GM10266 (cell line): ENCODE results near the gene OR2S2.

ENCODE experiments used
- DNase-seq: peaks from one replicate; pipeline ENCODE4 v3.0.0; 2012; ENCODE audit errors: extremely low spot score
- TF ChIP-seq, protein P1 (sequence below): IDR thresholded peaks from 2 replicates; pipeline ENCODE4 v1.5.1; 2012; ENCODE audit warnings: mild to moderate bottlenecking, low read depth; ENCODE audit not compliant: control insufficient read depth, insufficient read depth; ENCODE audit errors: missing control alignments

OR2S2 gene

DNA sequence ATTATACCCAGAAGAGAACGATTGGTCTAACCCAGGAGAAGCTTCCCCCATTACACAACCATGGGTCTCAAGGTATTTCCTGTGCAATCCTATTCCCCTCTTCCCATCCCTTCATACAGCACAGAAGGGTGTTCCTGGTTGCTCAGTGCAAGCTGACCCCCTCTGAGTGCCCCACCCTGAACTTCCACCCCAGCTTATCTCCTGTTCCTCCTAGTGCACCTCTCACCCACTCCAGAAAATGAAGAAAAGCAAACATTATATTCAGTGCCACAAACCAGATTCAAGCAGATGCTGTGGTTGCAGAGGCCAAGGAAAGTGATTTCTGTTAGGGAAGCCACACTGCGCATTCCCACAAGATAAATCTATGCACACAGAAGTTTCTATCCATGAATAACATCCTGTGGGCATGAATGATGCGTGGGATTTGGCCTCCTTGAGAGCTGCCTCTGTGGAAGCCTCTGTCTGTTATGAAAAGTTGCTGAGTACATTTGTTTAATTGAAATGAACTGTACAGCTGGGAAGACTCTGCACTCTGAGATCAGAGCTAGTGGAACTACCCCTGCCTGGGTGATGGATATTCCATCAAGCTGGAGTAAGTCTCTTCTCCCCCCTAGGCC lies 2.2 kb upstream of the OR2S2 start:
- DNase-seq, result no peak

DNA sequence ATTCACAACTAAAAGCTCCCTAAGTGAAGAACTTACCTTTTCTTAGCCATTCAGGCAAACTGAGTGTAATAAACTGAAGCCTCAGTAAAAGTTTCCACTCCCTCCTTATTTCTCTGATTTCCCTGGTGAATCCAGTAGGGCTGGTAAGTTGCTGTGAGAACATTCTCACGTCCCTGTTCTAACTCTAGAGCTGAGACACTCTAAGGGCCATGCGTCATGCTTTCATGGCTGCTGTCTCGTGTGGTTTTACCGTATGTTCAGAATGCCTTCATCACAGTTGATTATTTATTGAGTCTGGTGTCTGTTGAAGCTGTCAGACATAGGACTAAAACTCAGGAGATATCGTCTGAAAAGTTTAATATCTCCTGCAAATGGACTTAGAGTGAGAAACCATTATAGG lies 1.3 kb downstream of the OR2S2 start:
- DNase-seq, result no peak
- TF ChIP-seq, protein P1, sequence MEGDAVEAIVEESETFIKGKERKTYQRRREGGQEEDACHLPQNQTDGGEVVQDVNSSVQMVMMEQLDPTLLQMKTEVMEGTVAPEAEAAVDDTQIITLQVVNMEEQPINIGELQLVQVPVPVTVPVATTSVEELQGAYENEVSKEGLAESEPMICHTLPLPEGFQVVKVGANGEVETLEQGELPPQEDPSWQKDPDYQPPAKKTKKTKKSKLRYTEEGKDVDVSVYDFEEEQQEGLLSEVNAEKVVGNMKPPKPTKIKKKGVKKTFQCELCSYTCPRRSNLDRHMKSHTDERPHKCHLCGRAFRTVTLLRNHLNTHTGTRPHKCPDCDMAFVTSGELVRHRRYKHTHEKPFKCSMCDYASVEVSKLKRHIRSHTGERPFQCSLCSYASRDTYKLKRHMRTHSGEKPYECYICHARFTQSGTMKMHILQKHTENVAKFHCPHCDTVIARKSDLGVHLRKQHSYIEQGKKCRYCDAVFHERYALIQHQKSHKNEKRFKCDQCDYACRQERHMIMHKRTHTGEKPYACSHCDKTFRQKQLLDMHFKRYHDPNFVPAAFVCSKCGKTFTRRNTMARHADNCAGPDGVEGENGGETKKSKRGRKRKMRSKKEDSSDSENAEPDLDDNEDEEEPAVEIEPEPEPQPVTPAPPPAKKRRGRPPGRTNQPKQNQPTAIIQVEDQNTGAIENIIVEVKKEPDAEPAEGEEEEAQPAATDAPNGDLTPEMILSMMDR, result no peak

More for the DNA sequence above, 2.2 kb upstream of the OR2S2 start:
- TF ChIP-seq, protein P1, result no peak

DNA sequence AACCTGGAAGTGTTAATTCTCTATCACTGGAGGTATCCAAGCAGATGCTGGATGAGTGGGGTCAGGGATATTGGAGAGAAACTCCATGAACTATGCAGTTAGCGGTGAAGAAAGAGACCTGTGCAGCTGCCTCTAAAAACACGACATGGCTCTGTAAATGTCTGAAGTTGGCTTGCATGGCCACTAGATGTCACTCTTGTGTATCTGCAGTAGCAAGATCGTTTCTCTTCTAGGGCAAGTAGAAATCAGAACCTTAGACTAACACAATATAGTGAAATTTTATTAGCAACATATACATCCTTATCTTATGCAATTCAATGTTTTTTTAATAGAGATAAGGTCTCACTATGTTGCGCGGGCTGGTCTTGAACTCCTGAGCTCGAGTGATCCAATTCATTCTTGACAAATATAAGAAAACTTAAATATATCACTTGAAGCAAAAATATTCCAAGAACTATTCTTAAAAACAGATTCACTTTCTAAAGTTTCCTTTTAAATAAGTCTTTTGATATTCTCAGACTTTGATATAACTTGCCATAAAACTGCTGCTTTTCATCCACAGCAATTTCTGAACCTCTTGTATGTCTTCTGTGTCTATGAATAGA lies 2.9 kb downstream of the OR2S2 start:
- TF ChIP-seq, protein P1, result peak; percentile 88
- DNase-seq, result peak; percentile 69

DNA sequence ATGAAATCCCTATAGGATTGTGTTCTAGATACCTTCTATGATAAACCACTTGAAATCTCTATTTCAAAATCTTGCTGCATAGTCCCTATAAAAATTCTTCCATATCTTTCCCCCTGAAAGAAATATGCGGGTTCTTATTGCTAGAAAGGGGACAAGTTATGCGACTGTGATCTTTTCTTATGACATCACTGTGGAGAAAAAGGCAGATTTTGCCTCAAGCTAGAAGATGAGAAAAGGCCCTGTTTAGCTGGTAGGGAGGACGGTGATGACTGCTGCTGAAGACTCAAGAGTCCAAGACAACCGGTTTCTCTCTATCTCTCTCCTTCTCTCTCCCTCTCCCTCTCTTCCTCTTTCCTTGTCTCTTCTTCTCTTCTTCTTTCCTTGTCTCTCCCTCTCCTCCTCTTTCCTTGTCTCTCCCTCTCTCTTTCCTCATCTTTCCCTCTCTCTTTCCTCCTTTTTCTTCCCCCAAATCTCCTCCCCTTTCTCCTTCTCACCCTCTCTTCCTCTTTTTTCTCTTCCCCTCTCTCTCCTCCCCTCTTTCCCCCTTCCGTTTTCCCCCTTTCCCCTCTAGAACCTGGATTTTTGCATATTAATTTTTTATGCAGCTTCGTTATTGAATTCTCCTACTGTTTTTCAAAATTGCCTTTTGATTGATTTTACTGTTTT lies 5.3 kb downstream of the OR2S2 start:
- DNase-seq, result no peak
- TF ChIP-seq, protein P1, result no peak

DNA sequence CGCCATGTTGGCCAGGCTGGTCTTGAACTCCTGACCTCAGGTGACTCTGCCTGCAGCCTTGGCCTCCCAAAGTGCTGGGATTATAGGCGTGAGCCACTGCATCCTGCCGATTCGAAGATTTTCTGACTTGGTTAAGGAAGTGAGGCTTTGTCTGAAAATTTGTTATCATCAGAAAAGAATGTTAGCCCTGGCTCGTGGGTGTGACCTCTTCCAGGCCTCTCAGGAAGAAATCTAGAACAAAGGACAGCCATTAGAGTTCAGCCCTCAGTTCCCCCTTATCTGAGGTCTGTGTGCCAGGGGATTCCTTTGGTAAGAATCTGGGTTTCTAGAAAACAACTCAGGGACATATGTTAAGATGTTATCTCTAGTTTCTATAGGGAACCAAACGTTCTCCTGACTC lies 6.2 kb downstream of the OR2S2 start:
- DNase-seq, result no peak

DNA sequence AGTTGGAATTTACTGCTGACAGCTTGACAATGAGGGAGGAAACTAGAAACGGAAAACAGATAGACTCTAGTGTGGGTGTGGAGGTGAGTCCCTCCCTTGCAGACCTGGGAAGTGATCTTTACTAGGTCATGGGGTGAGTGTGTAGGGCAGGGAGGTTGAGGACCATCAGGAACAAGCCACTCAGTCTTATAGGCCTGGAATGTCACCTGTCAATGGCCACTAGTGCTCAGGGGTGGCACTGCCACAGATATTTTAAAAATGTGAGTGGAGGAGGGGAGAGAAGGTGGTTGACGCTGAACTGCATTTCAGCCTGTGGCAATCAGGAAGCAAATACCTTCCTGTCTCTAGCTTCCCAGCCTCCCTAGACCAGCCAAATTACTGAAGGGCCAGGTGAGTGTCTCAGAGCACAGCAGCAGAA lies 9.0 kb downstream of the OR2S2 start:
- DNase-seq, result no peak
- TF ChIP-seq, protein P1, result no peak

More for the DNA sequence above, 6.2 kb downstream of the OR2S2 start:
- TF ChIP-seq, protein P1, result no peak

DNA sequence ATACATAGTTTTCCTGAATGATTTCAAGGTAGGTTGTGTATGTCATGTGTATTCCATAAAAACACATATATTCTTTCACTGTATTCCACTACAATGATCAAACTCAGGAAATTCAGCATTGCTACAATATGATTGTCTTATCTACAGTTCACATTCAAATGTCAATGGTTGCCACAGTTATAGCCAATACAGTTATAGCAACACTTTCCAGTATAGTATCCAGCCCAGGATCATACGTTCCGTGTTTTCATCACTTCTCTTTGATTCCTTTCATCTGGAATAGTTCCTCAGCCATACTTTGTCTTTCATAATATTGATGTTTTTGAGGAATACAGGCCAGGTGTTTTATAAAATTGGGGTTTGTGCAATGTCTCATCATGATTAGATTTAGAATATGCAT lies 9.5 kb downstream of the OR2S2 start:
- TF ChIP-seq, protein P1, result no peak
- DNase-seq, result no peak
